ENCODE results near the gene EIF2AK3.

Gene EIF2AK3

GRCh38 chr2:88607416-88607815 is 19.8 kb downstream of the EIF2AK3 start:
- no peak for ATAC-seq (ENCODE audit: insufficient read depth, low read depth)
- Histone ChIP-seq H3K27ac (ENCODE audit: low read length) (no peak overlapping the region), H3K79me2 (ENCODE audit: insufficient read depth, low read length) (peaks cover 5% of the 10 kb centered on the region; the same call in 1 of the 2 replicates)

GRCh38 chr2:88606371-88607030 is 20.8 kb downstream of the EIF2AK3 start:
- Histone ChIP-seq H3K9ac (ENCODE audit: low read depth, low read length) (no peak overlapping the region), H3K27ac (ENCODE audit: low read length) (no peak overlapping the region), H3K79me2 (ENCODE audit: insufficient read depth, low read length) (peaks cover 5% of the 10 kb centered on the region; the same call in 1 of the 2 replicates), H4K20me1 (ENCODE audit: insufficient read depth, low read length) (peaks cover under 1% of the 10 kb centered on the region; the same call in 1 of the 2 replicates), H3K27me3 (ENCODE audit: insufficient read depth, low read length, poor library complexity) (no peaks in the 10 kb centered on the region), H3K4me2 (ENCODE audit: insufficient read depth, low read length) (no peak overlapping the region), H3K9me3 (ENCODE audit: insufficient read depth, low read length, severe bottlenecking) (no peaks in the 10 kb centered on the region), H2AFZ (ENCODE audit: low read depth, low read length) (no peak overlapping the region), H3K36me3 (ENCODE audit: insufficient read depth, low read length) (peaks cover 6% of the 10 kb centered on the region; the same call in 1 of the 2 replicates), H3K4me1 (ENCODE audit: insufficient read depth, low read length) (no peaks in the 10 kb centered on the region), H3K4me3 (ENCODE audit: low read depth in 1 of 2, low read length in 2 of 2) (no peak overlapping the region)
- ATAC-seq (ENCODE audit: insufficient read depth, low read depth) (no peak), DNase-seq (no peak)
- TF ChIP-seq EZH2 (IDR thresholded peaks at IDR 0.05; ENCODE audit: borderline replicate concordance, low read depth, low read length, severe bottlenecking): no peak
- TF ChIP-seq CTCF (IDR thresholded peaks at IDR 0.05; ENCODE audit: borderline replicate concordance, extremely low read depth, low read length, poor library complexity, severe bottlenecking): no peak

More at GRCh38 chr2:88607416-88607815, 19.8 kb downstream of the EIF2AK3 start:
- Histone ChIP-seq H3K27me3 (ENCODE audit: insufficient read depth, low read length, poor library complexity) (no peaks in the 10 kb centered on the region), H3K4me3 (ENCODE audit: low read depth in 1 of 2, low read length in 2 of 2) (no peak overlapping the region), H3K9me3 (ENCODE audit: insufficient read depth, low read length, severe bottlenecking) (no peaks in the 10 kb centered on the region), H3K36me3 (ENCODE audit: insufficient read depth, low read length) (peaks cover 11% of the 10 kb centered on the region), H3K4me2 (ENCODE audit: insufficient read depth, low read length) (no peak overlapping the region), H4K20me1 (ENCODE audit: insufficient read depth, low read length) (no peaks in the 10 kb centered on the region; the same call in 1 of the 2 replicates), H2AFZ (ENCODE audit: low read depth, low read length) (no peak overlapping the region), H3K9ac (ENCODE audit: low read depth, low read length) (no peak overlapping the region), H3K4me1 (ENCODE audit: insufficient read depth, low read length) (no peaks in the 10 kb centered on the region)
- no peak for DNase-seq
- no peak for TF ChIP-seq EZH2 (IDR thresholded peaks at IDR 0.05; ENCODE audit: borderline replicate concordance, low read depth, low read length, severe bottlenecking)
- no peak for TF ChIP-seq CTCF (IDR thresholded peaks at IDR 0.05; ENCODE audit: borderline replicate concordance, extremely low read depth, low read length, poor library complexity, severe bottlenecking)

GRCh38 chr2:88603146-88603545 is 24.1 kb downstream of the EIF2AK3 start:
- H3K27me3 ChIP-seq (ENCODE audit: insufficient read depth, low read length, poor library complexity): no peaks in the 10 kb centered on the region
- H3K79me2 ChIP-seq (ENCODE audit: insufficient read depth, low read length): peaks cover 21% of the 10 kb centered on the region
- no peak overlapping the region for H3K4me3 ChIP-seq (ENCODE audit: low read depth in 1 of 2, low read length in 2 of 2)
- no peak overlapping the region for H2AFZ ChIP-seq (ENCODE audit: low read depth, low read length)
- no peaks in the 10 kb centered on the region for H3K36me3 ChIP-seq (ENCODE audit: insufficient read depth, low read length)
- TF ChIP-seq CTCF (IDR thresholded peaks at IDR 0.05; ENCODE audit: borderline replicate concordance, extremely low read depth, low read length, poor library complexity, severe bottlenecking): no peak
- no peak for TF ChIP-seq EZH2 (IDR thresholded peaks at IDR 0.05; ENCODE audit: borderline replicate concordance, low read depth, low read length, severe bottlenecking)
- H3K9me3 ChIP-seq (ENCODE audit: insufficient read depth, low read length, severe bottlenecking): no peaks in the 10 kb centered on the region
- ATAC-seq (ENCODE audit: insufficient read depth, low read depth) (no peak), DNase-seq (no peak)
- H4K20me1 ChIP-seq (ENCODE audit: insufficient read depth, low read length): peaks cover 5% of the 10 kb centered on the region; the same call in 1 of the 2 replicates
- no peak overlapping the region for H3K27ac ChIP-seq (ENCODE audit: low read length)
- H3K4me2 ChIP-seq (ENCODE audit: insufficient read depth, low read length): no peak overlapping the region
- no peaks in the 10 kb centered on the region for H3K4me1 ChIP-seq (ENCODE audit: insufficient read depth, low read length)
- no peak overlapping the region for H3K9ac ChIP-seq (ENCODE audit: low read depth, low read length)
